NCI-H1417 (cell line): ENCODE measurements around the gene MAGEF1.
"Not testable (repeated sequence)": the region's sequence is repeated elsewhere in the genome, so short reads cannot be mapped to it uniquely, and the experiment has no call there.

Source experiments
- DNase-seq, 3 experiments: peaks; one replicate each; lab custom pipeline; 2025; lab: John Stamatoyannopoulos, UW

Gene MAGEF1

GRCh38 chr3:184742676-184743135 lies 30.8 kb upstream of the MAGEF1 start:
- DNase-seq, result peak in 2 of 3 experiments; percentile 47 to 66

GRCh38 chr3:184741798-184742675 lies 30.2 kb upstream of the MAGEF1 start:
- DNase-seq, result no peak

GRCh38 chr3:184741259-184741556 lies 29.3 kb upstream of the MAGEF1 start:
- DNase-seq, result no peak

- DNase-seq, result peak in 1 of 3 experiments; percentile 10
Measured at GRCh38 chr3:184740509-184741258, 28.8 kb upstream of the MAGEF1 start.

GRCh38 chr3:184739594-184740505 lies 28.0 kb upstream of the MAGEF1 start:
- no peak for DNase-seq

- DNase-seq, result no peak
Measured at GRCh38 chr3:184738982-184739381, 27.1 kb upstream of the MAGEF1 start.

- DNase-seq, result no peak
Measured at GRCh38 chr3:184738506-184738890, 26.6 kb upstream of the MAGEF1 start.

- DNase-seq, result no peak
Measured at GRCh38 chr3:184737641-184738505, 26.0 kb upstream of the MAGEF1 start.

- DNase-seq, result no peak
Measured at GRCh38 chr3:184737063-184737462, 25.2 kb upstream of the MAGEF1 start.

- DNase-seq, result no peak
Measured at GRCh38 chr3:184734903-184735701, 23.2 kb upstream of the MAGEF1 start.

GRCh38 chr3:184733971-184734608 lies 22.2 kb upstream of the MAGEF1 start:
- DNase-seq, result no peak

GRCh38 chr3:184733181-184733580 lies 21.3 kb upstream of the MAGEF1 start:
- DNase-seq, result no peak

GRCh38 chr3:184731786-184732537 lies 20.1 kb upstream of the MAGEF1 start:
- no peak for DNase-seq

- no peak for DNase-seq
Measured at GRCh38 chr3:184730924-184731323, 19.1 kb upstream of the MAGEF1 start.

GRCh38 chr3:184729154-184729553 lies 17.3 kb upstream of the MAGEF1 start:
- not testable (repeated sequence) for DNase-seq

GRCh38 chr3:184728010-184728527 lies 16.2 kb upstream of the MAGEF1 start:
- DNase-seq, result no peak

GRCh38 chr3:184727357-184728009 lies 15.6 kb upstream of the MAGEF1 start:
- DNase-seq, result peak; percentile 63 to 87 (median 63)

- no peak for DNase-seq
Measured at GRCh38 chr3:184726497-184726896, 14.6 kb upstream of the MAGEF1 start.
